Vagina (tissue), 2 donors: Measurements from ENCODE around the gene NFAM1. TPM values are rescaled to one million over a fixed set of nuclear protein-coding genes. Genes with fewer than 3 reads are reported as not detected.

Experiments used
- DNase-seq, 2 donors: peaks; one replicate each; pipeline ENCODE4 v3.0.0-alpha.2; 2017; ENCODE audit errors: extremely low spot score in 2 of 2
- H3K27ac ChIP-seq: fragments of 200-600 bp; sonication (generic); one replicate; pipeline ENCODE4 v1.5.1; 2019
- H3K27me3 ChIP-seq: fragments of 200-600 bp; sonication (generic); one replicate; pipeline ENCODE4 v1.5.1; 2019
- H3K36me3 ChIP-seq, 2 donors: fragments of 200-600 bp; sonication (generic); one replicate each; pipeline ENCODE4 v1.5.1; 2017 to 2019
- H3K4me1 ChIP-seq: fragments of 200-600 bp; sonication (generic); one replicate; pipeline ENCODE4 v1.5.1; 2019
- H3K4me3 ChIP-seq, 2 donors: fragments of 200-600 bp; sonication (generic); 1 replicate in 1 of 2; 2 replicates in 1 of 2; pipeline ENCODE4 v1.5.1; 2016 to 2019
- H3K9me3 ChIP-seq: fragments of 200-600 bp; sonication (generic); one replicate; pipeline ENCODE4 v1.5.1; 2019
- POLR2A ChIP-seq, 2 donors: fragments of 450-650 bp; IDR thresholded peaks; one replicate each; pipeline ENCODE4 v1.6.1; 2017; ENCODE audit warnings: antibody characterized with exemption in 2 of 2, mild to moderate bottlenecking in 2 of 2, moderate library complexity in 2 of 2
- POLR2AphosphoS5 ChIP-seq, 2 donors: sonication (generic); formaldehyde crosslinking; IDR thresholded peaks; one replicate each; pipeline ENCODE4 v1.9.0; 2017; ENCODE audit warnings: antibody characterized with exemption in 2 of 2, mild to moderate bottlenecking in 2 of 2, low read depth in 1 of 2; ENCODE audit not compliant: insufficient read depth in 1 of 2
- intact Hi-C: fragments of 100-400 bp; cut with DNase I; formaldehyde crosslinking; loops from one replicate; pipeline ENCODE4 v1.15.1; 2023
- total RNA-seq: library from RNA; depleted of rRNA; stranded (reverse); fragments of >200 nt; gene quantifications from one replicate; pipeline ENCODE4 v1.2.3, GENCODE V29; 2016
- TF ChIP-seq, protein P1 (sequence below), 3 experiments: fragments of 450-650 bp in 2 of 3; fragments of 200-600 bp in 1 of 3; sonication (generic) in 1 of 3; IDR thresholded peaks; one replicate each; pipeline ENCODE4 v1.5.1; 2017 to 2019; ENCODE audit warnings: antibody characterized with exemption in 3 of 3, mild to moderate bottlenecking in 2 of 3, moderate library complexity in 2 of 3

The NFAM1 gene
- total RNA-seq, 1 donor from 2014 or later: 1.7 TPM

DNA sequence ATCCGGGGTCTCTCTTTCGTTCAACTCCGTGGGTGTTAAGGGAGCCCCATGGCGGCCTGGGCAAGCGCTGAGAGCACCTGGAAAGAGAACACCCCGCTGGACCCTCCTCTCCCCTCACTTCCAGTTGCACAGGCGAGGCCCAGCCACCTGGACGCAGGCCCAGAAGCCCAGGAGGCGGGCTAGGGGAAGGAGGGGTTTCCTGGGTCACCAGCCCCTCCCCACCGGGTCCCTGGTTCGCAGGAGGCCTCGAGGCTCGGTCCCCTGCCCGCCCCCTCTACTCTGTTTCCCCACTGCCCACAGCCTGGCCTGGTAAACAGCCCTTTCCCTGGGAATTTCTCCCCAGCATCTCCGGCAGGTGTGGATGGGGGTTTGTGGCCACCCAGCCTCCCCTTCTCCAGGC lies 8.5 kb upstream of the NFAM1 start:
- Histone ChIP-seq H3K9me3 (no peaks in the 10 kb centered on the region), H3K27ac (no peak overlapping the region), H3K27me3 (no peaks in the 10 kb centered on the region), H3K36me3 (no peaks in the 10 kb centered on the region), H3K4me3 (no peak overlapping the region), H3K4me1 (peaks cover 40% of the 10 kb centered on the region)
- TF ChIP-seq, protein P1, sequence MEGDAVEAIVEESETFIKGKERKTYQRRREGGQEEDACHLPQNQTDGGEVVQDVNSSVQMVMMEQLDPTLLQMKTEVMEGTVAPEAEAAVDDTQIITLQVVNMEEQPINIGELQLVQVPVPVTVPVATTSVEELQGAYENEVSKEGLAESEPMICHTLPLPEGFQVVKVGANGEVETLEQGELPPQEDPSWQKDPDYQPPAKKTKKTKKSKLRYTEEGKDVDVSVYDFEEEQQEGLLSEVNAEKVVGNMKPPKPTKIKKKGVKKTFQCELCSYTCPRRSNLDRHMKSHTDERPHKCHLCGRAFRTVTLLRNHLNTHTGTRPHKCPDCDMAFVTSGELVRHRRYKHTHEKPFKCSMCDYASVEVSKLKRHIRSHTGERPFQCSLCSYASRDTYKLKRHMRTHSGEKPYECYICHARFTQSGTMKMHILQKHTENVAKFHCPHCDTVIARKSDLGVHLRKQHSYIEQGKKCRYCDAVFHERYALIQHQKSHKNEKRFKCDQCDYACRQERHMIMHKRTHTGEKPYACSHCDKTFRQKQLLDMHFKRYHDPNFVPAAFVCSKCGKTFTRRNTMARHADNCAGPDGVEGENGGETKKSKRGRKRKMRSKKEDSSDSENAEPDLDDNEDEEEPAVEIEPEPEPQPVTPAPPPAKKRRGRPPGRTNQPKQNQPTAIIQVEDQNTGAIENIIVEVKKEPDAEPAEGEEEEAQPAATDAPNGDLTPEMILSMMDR (IDR thresholded peaks at IDR 0.05): no peak
- no peak for TF ChIP-seq POLR2A (IDR thresholded peaks at IDR 0.05)
- TF ChIP-seq POLR2AphosphoS5 (IDR thresholded peaks at IDR 0.05; ENCODE audit: insufficient read depth in 1 of 2, low read depth in 1 of 2): no peak
- intact Hi-C loops: loop anchor here (10.0 kb wide), 1 partner anchor 366 kb away; the partner anchor contains the start of genes NAGA, PHETA2 and SMDT1
- no peak for DNase-seq

DNA sequence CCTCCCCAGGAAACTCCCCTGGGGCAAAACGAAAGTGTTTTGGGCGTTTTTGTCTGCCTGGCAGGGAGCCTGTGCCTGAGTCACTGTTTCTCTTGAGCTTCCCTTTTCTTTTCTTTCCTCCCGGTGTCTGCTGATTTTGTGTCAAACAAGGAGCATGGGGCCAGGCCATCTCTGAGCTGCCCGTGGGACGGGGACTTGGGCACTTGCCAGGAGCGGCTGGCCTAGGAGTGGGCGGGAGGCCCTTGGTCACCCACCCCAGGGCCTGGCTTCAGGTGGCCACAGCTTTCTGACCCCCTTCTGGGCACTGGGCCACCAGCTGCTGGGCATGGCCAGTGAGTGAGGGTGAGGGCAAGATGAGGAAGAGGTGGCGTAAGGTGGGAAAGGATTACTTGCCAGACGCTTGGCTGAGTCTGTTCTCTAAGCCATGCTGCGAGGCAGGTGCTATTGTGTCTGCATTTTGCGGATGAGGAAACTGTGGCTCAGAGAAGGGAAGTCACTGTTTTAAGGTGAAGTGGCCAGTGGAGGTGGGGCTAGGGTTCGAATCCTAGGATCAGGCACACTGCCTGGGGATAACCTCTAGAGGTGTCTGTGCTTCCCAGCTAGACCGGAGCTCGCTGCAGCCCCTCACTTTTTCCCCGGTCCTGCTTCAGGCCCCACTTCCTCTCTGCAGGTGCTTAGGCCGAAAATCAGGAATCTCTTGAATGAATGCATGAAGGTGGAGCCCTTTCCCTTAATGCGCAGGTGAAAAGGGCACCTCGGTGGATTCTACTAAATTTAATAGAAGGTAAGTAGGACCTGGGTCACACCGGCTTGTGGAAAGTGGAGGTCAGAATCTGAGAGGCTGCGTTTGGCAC lies 7.8 kb upstream of the NFAM1 start:
- H3K4me1 ChIP-seq: peaks cover 39% of the 10 kb centered on the region
- no peaks in the 10 kb centered on the region for H3K36me3 ChIP-seq
- no peak for TF ChIP-seq POLR2A (IDR thresholded peaks at IDR 0.05)
- TF ChIP-seq, protein P1 (IDR thresholded peaks at IDR 0.05): no peak
- no peak for TF ChIP-seq POLR2AphosphoS5 (IDR thresholded peaks at IDR 0.05; ENCODE audit: insufficient read depth in 1 of 2, low read depth in 1 of 2)
- H3K27ac ChIP-seq: no peak overlapping the region
- H3K4me3 ChIP-seq: no peak overlapping the region
- no peaks in the 10 kb centered on the region for H3K27me3 ChIP-seq
- intact Hi-C loops: loop anchor here (5.0 to 10.0 kb wide), 3 partner anchors 165 to 365 kb away; partner anchors contain the start of genes NAGA, NDUFA6, PHETA2 and SMDT1
- no peak for DNase-seq
- no peaks in the 10 kb centered on the region for H3K9me3 ChIP-seq

DNA sequence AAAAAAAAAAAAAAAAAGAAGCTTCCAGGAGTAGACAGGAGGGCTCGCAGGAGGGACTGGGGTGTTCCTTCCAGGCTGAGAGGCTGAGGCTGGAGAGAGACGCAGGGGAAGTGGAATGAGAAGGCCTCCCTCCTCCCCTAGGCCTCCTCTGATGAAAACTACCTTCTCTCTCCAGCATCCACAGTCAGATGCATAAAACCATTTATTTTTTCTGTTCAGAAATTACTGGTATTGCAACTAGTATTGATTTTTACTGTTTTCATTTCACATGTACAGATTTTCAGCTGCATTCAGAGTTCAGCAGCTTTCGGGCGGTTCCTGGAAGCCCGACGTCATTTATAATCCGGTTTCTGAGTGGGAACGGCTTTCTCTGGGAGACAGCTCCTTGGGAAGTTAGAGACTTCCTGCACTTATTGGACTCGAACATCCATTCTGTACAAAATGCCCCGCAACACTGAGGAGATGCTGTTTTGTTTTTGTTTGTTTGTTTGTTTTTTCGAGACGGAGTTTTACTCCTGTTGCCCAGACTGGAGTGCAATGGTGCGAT lies 6.9 kb upstream of the NFAM1 start:
- intact Hi-C loops: loop anchor here (5.0 to 10.0 kb wide), 2 partner anchors 164 to 347 kb away; partner anchors contain the start of genes NDUFA6 and TCF20

DNA sequence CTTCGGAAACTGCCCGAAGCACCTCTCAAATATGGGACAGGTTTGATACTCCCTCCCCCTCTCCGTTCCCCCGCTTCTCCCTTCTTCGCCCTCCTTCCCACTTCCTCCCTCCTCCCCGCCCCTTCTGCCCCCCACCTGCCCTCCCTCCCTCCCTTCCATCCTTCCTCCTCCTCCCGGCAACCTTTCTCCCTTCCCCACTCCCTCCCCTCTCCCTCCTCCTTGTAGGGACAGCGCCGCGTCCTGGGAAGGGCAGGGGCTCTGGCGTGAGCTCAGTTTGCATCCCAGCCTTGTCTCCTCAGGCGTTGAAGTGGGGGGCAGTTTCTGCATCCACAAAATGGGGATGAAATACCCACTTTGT lies 6.1 kb upstream of the NFAM1 start:
- Histone ChIP-seq H3K27ac (peak overlapping the region; percentile 69), H3K4me1 (peaks cover 36% of the 10 kb centered on the region), H3K27me3 (no peaks in the 10 kb centered on the region), H3K9me3 (no peaks in the 10 kb centered on the region), H3K4me3 (peak overlapping the region in 1 of 2 donors; percentile 44), H3K36me3 (no peaks in the 10 kb centered on the region)
- DNase-seq: no peak
- TF ChIP-seq, protein P1 (IDR thresholded peaks at IDR 0.05): no peak
- TF ChIP-seq POLR2AphosphoS5 (IDR thresholded peaks at IDR 0.05; ENCODE audit: insufficient read depth in 1 of 2, low read depth in 1 of 2) (no peak), POLR2A (IDR thresholded peaks at IDR 0.05) (no peak)
- intact Hi-C loops: loop anchor here (5.0 to 10.0 kb wide), 2 partner anchors 163 to 346 kb away; partner anchors contain the start of genes NDUFA6 and TCF20

More for the DNA sequence above, 6.9 kb upstream of the NFAM1 start:
- Histone ChIP-seq H3K27me3 (no peaks in the 10 kb centered on the region), H3K27ac (no peak overlapping the region), H3K4me1 (peaks cover 39% of the 10 kb centered on the region), H3K36me3 (no peaks in the 10 kb centered on the region), H3K4me3 (no peak overlapping the region), H3K9me3 (no peaks in the 10 kb centered on the region)
- DNase-seq: no peak
- TF ChIP-seq POLR2A (IDR thresholded peaks at IDR 0.05) (no peak), POLR2AphosphoS5 (IDR thresholded peaks at IDR 0.05; ENCODE audit: insufficient read depth in 1 of 2, low read depth in 1 of 2) (no peak)
- TF ChIP-seq, protein P1 (IDR thresholded peaks at IDR 0.05): no peak
